RWPE2 (cell line): ENCODE results near the gene CNTFR.
A peak's percentile ranks its signal among the peaks of the same experiment; 100 is the strongest.
"Not testable (repeated sequence)": the region's sequence is repeated elsewhere in the genome, so short reads cannot be mapped to it uniquely, and the experiment has no call there.

Source experiments
- ATAC-seq: fragments of 200-7000 bp; cut with Tn5 transposase; 3 replicates; pipeline ENCODE4 v1.9.1; 2021; ENCODE audit warnings: low read depth
- DNase-seq: peaks from one replicate; pipeline ENCODE4 v3.0.0-alpha.2; 2020; ENCODE audit warnings: low spot score
- H3K27ac ChIP-seq: fragments of 450-650 bp; 2 replicates; pipeline ENCODE4 v1.5.1; 2017; ENCODE audit warnings: mild to moderate bottlenecking; ENCODE audit not compliant: poor library complexity, severe bottlenecking
- H3K27me3 ChIP-seq: fragments of 250-450 bp; sonication (Bioruptor Pico); 2 replicates; pipeline ENCODE4 v1.5.1; 2021; ENCODE audit warnings: mild to moderate bottlenecking, moderate library complexity; ENCODE audit not compliant: insufficient read depth, poor library complexity, severe bottlenecking
- H3K36me3 ChIP-seq: fragments of 250-450 bp; sonication (Bioruptor Pico); 2 replicates; pipeline ENCODE4 v1.5.1; 2020; ENCODE audit warnings: low read depth, mild to moderate bottlenecking, moderate library complexity
- H3K4me1 ChIP-seq: fragments of 250-450 bp; sonication (Bioruptor Pico); 2 replicates; pipeline ENCODE4 v1.5.1; 2021; ENCODE audit warnings: mild to moderate bottlenecking, moderate library complexity; ENCODE audit not compliant: insufficient read depth, poor library complexity, severe bottlenecking
- H3K4me3 ChIP-seq: fragments of 250-450 bp; sonication (Bioruptor Pico); 2 replicates; pipeline ENCODE4 v1.5.1; 2021; ENCODE audit warnings: mild to moderate bottlenecking, moderate library complexity; ENCODE audit not compliant: severe bottlenecking
- H3K9me3 ChIP-seq: fragments of 250-450 bp; sonication (Bioruptor Pico); 2 replicates; pipeline ENCODE4 v1.5.1; 2021; ENCODE audit warnings: mild to moderate bottlenecking, moderate library complexity; ENCODE audit not compliant: severe bottlenecking
- CTCF ChIP-seq: fragments of 450-650 bp; IDR thresholded peaks from one replicate; pipeline ENCODE4 v1.5.1; 2017; ENCODE audit warnings: mild to moderate bottlenecking, moderate library complexity; ENCODE audit not compliant: poor library complexity, severe bottlenecking

The CNTFR gene

GRCh38 chr9:34544035-34544434, 45.5 kb downstream of the CNTFR start:
- ATAC-seq: no peak
- H3K27ac ChIP-seq: no peak overlapping the region
- TF ChIP-seq CTCF: no peak
- no peaks in the 10 kb centered on the region for H3K36me3 ChIP-seq
- no peak overlapping the region for H3K4me3 ChIP-seq
- no peaks in the 10 kb centered on the region for H3K27me3 ChIP-seq
- no peaks in the 10 kb centered on the region for H3K9me3 ChIP-seq
- no peaks in the 10 kb centered on the region for H3K4me1 ChIP-seq
- DNase-seq: no peak

GRCh38 chr9:34541540-34541939, 48.0 kb downstream of the CNTFR start:
- Histone ChIP-seq H3K27me3 (no peaks in the 10 kb centered on the region), H3K4me3 (no peak overlapping the region), H3K36me3 (no peaks in the 10 kb centered on the region), H3K4me1 (no peaks in the 10 kb centered on the region), H3K9me3 (no peaks in the 10 kb centered on the region), H3K27ac (no peak overlapping the region)
- DNase-seq (no peak), ATAC-seq (no peak)
- no peak for TF ChIP-seq CTCF

- H3K4me1 ChIP-seq: no peaks in the 10 kb centered on the region
- TF ChIP-seq CTCF: no peak
- H3K27ac ChIP-seq: no peak overlapping the region
- ATAC-seq (peak; percentile 84), DNase-seq (no peak)
- H3K9me3 ChIP-seq: no peaks in the 10 kb centered on the region
- no peaks in the 10 kb centered on the region for H3K27me3 ChIP-seq
- no peak overlapping the region for H3K4me3 ChIP-seq
- H3K36me3 ChIP-seq: no peaks in the 10 kb centered on the region
Measured at GRCh38 chr9:34540827-34541226, 48.7 kb downstream of the CNTFR start.

- H3K4me3 ChIP-seq: no peak overlapping the region
- DNase-seq: peak; percentile 31
- no peak for ATAC-seq
- no peaks in the 10 kb centered on the region for H3K36me3 ChIP-seq
- no peaks in the 10 kb centered on the region for H3K27me3 ChIP-seq
- H3K4me1 ChIP-seq: no peaks in the 10 kb centered on the region
- H3K9me3 ChIP-seq: peaks cover 2% of the 10 kb centered on the region
- no peak overlapping the region for H3K27ac ChIP-seq
- no peak for TF ChIP-seq CTCF
Measured at GRCh38 chr9:34536685-34537084, 52.8 kb downstream of the CNTFR start.

- DNase-seq: peak; percentile 15
Measured at GRCh38 chr9:34532041-34532440, 57.5 kb downstream of the CNTFR start.

GRCh38 chr9:34526026-34526425, 63.5 kb downstream of the CNTFR start:
- Histone ChIP-seq H3K27ac (no peak overlapping the region), H3K27me3 (peaks cover 2% of the 10 kb centered on the region), H3K4me3 (no peak overlapping the region), H3K9me3 (no peaks in the 10 kb centered on the region), H3K4me1 (no peaks in the 10 kb centered on the region), H3K36me3 (no peaks in the 10 kb centered on the region)
- DNase-seq (no peak), ATAC-seq (no peak)
- no peak for TF ChIP-seq CTCF

More at GRCh38 chr9:34532041-34532440, 57.5 kb downstream of the CNTFR start:
- H3K36me3 ChIP-seq, H3K9me3 ChIP-seq, H3K27me3 ChIP-seq, H3K27ac ChIP-seq, H3K4me1 ChIP-seq, H3K4me3 ChIP-seq, ATAC-seq: not testable (repeated sequence)
